Thyroid gland (tissue), 4 donors: ENCODE results near the gene MAGI1. TPM values are rescaled to one million over a fixed set of nuclear protein-coding genes. Genes with fewer than 3 reads are reported as not detected.

Experiments
- DNase-seq, 2 donors: peaks; one replicate each; pipeline ENCODE4 v3.0.0-alpha.2; 2019
- H3K27ac ChIP-seq, 3 donors: fragments of 200-600 bp; sonication (generic); 1 replicate in 2 of 3; 2 replicates in 1 of 3; pipeline ENCODE4 v1.5.1; 2016 to 2019; ENCODE audit warnings: mild to moderate bottlenecking in 1 of 3, moderate library complexity in 1 of 3
- H3K27me3 ChIP-seq: fragments of 200-600 bp; sonication (generic); one replicate; pipeline ENCODE4 v1.5.1; 2019
- H3K36me3 ChIP-seq, 2 donors: fragments of 200-600 bp; sonication (generic); one replicate each; pipeline ENCODE4 v1.5.1; 2016 to 2019
- H3K4me1 ChIP-seq, 2 donors: fragments of 200-600 bp; sonication (generic); one replicate each; pipeline ENCODE4 v1.5.1; 2017 to 2019
- H3K4me3 ChIP-seq, 3 donors: fragments of 200-600 bp; sonication (generic); replicated peaks in 1 of 3; 1 replicate in 2 of 3; 2 replicates in 1 of 3; pipeline ENCODE4 v1.5.1; 2016; ENCODE audit warnings: mild to moderate bottlenecking in 1 of 3
- H3K9me3 ChIP-seq: fragments of 200-600 bp; sonication (generic); one replicate; pipeline ENCODE4 v1.5.1; 2017
- POLR2A ChIP-seq, 2 donors: fragments of 450-650 bp; IDR thresholded peaks; one replicate each; pipeline ENCODE4 v1.6.1; 2017; ENCODE audit warnings: antibody characterized with exemption in 2 of 2, mild to moderate bottlenecking in 2 of 2, moderate library complexity in 1 of 2
- WGBS, 2 donors: methylation state at CpG; one replicate each; pipeline ENCODE4 v1.1.5; 2017; 5-methylcytosine and 5-hydroxymethylcytosine counted together
- intact Hi-C: fragments of 100-400 bp; cut with DNase I; formaldehyde crosslinking; loops from one replicate; pipeline ENCODE4 v1.15.1; 2023
- total RNA-seq, 4 donors: library from RNA; depleted of rRNA; stranded (reverse); fragments of >200 nt; gene quantifications; one replicate each; pipeline ENCODE4 v1.2.3, GENCODE V29; 2016
- TF ChIP-seq, protein P1 (sequence below), 6 experiments: fragments of 200-600 bp in 3 of 6; fragments of 450-650 bp in 3 of 6; sonication (generic) in 3 of 6; IDR thresholded peaks; one replicate each; pipeline ENCODE4 v1.5.1; 2016 to 2019; ENCODE audit warnings: antibody characterized with exemption in 6 of 6, mild to moderate bottlenecking in 2 of 6, inconsistent platforms in 1 of 6, moderate library complexity in 1 of 6

MAGI1 gene
- total RNA-seq, 4 donors from 2014 or later = 60.5 to 123 (median 87.5) TPM

GRCh38 chr3:65379223-65379622 is 659.5 kb downstream of the MAGI1 start:
- 96 to 97% methylated on average over 27 to 35 of the region's 35 CpGs for WGBS, 2 donors
- Histone ChIP-seq H3K27me3 (no peaks in the 10 kb centered on the region), H3K9me3 (no peaks in the 10 kb centered on the region), H3K4me3 (no peak overlapping the region), H3K27ac (no peak overlapping the region), H3K36me3 (peaks cover 4 to 15% of the 10 kb centered on the region in 2 donors), H3K4me1 (peaks cover 13 to 16% of the 10 kb centered on the region in 2 donors)
- DNase-seq = no peak
- intact Hi-C loops = no loop called here
- TF ChIP-seq, protein P1, sequence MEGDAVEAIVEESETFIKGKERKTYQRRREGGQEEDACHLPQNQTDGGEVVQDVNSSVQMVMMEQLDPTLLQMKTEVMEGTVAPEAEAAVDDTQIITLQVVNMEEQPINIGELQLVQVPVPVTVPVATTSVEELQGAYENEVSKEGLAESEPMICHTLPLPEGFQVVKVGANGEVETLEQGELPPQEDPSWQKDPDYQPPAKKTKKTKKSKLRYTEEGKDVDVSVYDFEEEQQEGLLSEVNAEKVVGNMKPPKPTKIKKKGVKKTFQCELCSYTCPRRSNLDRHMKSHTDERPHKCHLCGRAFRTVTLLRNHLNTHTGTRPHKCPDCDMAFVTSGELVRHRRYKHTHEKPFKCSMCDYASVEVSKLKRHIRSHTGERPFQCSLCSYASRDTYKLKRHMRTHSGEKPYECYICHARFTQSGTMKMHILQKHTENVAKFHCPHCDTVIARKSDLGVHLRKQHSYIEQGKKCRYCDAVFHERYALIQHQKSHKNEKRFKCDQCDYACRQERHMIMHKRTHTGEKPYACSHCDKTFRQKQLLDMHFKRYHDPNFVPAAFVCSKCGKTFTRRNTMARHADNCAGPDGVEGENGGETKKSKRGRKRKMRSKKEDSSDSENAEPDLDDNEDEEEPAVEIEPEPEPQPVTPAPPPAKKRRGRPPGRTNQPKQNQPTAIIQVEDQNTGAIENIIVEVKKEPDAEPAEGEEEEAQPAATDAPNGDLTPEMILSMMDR (IDR thresholded peaks at IDR 0.05) = no peak
- no peak for TF ChIP-seq POLR2A (IDR thresholded peaks at IDR 0.05)

GRCh38 chr3:65377637-65378036 is 661.1 kb downstream of the MAGI1 start:
- intact Hi-C loops = no loop called here
- no peak for DNase-seq
- Histone ChIP-seq H3K27ac (no peak overlapping the region), H3K9me3 (no peaks in the 10 kb centered on the region), H3K36me3 (peaks cover 4 to 11% of the 10 kb centered on the region in 2 donors), H3K27me3 (no peaks in the 10 kb centered on the region), H3K4me3 (no peak overlapping the region), H3K4me1 (peaks cover 13 to 24% of the 10 kb centered on the region in 2 donors)
- TF ChIP-seq, protein P1 (IDR thresholded peaks at IDR 0.05) = no peak
- no peak for TF ChIP-seq POLR2A (IDR thresholded peaks at IDR 0.05)
- 94 to 99% methylated on average over 2 of the region's 2 CpGs for WGBS, 2 donors

DNA sequence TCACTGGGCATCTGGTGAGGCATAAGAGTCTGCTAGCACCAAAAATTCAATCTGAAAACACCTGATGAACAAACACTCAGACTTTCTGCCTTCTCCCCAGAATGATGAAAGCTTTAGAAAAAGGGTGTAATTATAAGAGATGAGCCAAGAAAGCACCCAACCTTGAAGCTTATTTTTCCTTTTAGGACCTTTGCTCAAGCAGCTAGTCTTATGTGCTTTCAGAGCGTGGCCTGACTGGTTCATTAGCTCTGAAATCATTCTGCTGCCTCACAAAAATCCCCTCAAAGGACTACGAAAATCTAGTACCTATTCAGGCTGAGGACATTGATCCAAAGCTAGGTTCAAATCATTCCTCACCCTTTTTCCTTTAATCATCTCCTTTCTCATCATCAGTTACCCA is 662.3 kb downstream of the MAGI1 start:
- H3K4me3 ChIP-seq = no peak overlapping the region
- DNase-seq = peak; percentile 51 to 57
- peaks cover 13 to 24% of the 10 kb centered on the region in 2 donors for H3K4me1 ChIP-seq
- no peaks in the 10 kb centered on the region for H3K27me3 ChIP-seq
- peaks cover 1 to 5% of the 10 kb centered on the region in 2 donors for H3K36me3 ChIP-seq
- peak overlapping the region; percentile 12 to 66 (median 35) for H3K27ac ChIP-seq
- no peaks in the 10 kb centered on the region for H3K9me3 ChIP-seq
- intact Hi-C loops = no loop called here
- TF ChIP-seq POLR2A (IDR thresholded peaks at IDR 0.05) = no peak
- TF ChIP-seq, protein P1 (IDR thresholded peaks at IDR 0.05) = no peak
- WGBS, 2 donors = 21 to 41% methylated on average over 2 of the region's 2 CpGs

DNA sequence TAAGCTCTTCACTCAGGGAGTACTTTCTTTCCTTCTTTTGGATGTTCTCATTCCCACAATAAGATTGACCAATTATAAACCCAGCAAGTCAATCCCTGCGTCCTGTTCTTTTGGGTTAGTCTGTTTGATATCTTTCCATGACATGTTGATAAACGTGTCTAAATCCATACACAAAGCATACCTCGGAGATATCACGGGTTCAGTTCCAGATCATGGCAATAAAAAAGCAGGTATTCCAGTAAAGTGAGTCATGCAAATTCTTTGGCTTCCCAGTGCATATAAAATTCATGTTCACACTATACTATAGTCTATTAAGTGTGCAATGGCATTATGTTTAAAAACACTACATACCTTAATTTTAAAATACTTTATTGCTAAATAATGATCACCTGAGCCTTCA is 667.7 kb downstream of the MAGI1 start:
- Histone ChIP-seq H3K4me3 (no peak overlapping the region), H3K4me1 (peaks cover 3 to 13% of the 10 kb centered on the region in 2 donors), H3K27ac (no peak overlapping the region), H3K27me3 (no peaks in the 10 kb centered on the region), H3K9me3 (no peaks in the 10 kb centered on the region), H3K36me3 (no peaks in the 10 kb centered on the region)
- no peak for DNase-seq
- intact Hi-C loops = no loop called here
- WGBS, 2 donors = 96% methylated on average over 4 of the region's 4 CpGs
- TF ChIP-seq, protein P1 (IDR thresholded peaks at IDR 0.05) = no peak
- no peak for TF ChIP-seq POLR2A (IDR thresholded peaks at IDR 0.05)

DNA sequence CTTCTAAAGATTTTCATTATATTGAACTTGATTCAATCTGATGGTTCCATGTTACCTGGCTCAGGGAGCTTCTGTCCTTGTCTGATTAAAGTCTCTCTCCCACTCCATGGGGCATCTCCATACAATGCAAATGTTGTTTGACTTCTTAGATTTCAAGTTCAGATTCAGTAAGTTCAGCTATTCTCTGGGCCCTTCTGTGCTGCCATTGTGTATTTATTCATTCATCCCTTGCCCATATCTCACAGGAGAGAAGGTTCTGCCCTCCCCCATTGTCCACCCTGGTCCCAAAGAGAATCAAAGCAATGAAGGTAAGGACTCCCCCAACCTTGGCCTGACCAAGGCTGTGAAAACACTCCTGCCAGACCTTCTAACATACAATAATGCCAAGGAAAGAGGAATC is 669.9 kb downstream of the MAGI1 start:
- H3K27ac ChIP-seq = no peak overlapping the region
- no peak overlapping the region for H3K4me3 ChIP-seq
- TF ChIP-seq, protein P1 (IDR thresholded peaks at IDR 0.05) = no peak
- no peak for TF ChIP-seq POLR2A (IDR thresholded peaks at IDR 0.05)
- peaks cover 0 to 5% of the 10 kb centered on the region in 2 donors for H3K4me1 ChIP-seq
- DNase-seq = no peak
- intact Hi-C loops = no loop called here
- no peaks in the 10 kb centered on the region for H3K36me3 ChIP-seq
- no peaks in the 10 kb centered on the region for H3K9me3 ChIP-seq
- H3K27me3 ChIP-seq = no peaks in the 10 kb centered on the region
